GM19099 (cell line): ENCODE data around the gene PRKD1.

Experiments
- POLR2A ChIP-seq: IDR thresholded peaks from 3 replicates; pipeline ENCODE4 v1.6.1; 2011; ENCODE audit warnings: low read depth; ENCODE audit not compliant: insufficient read length; ENCODE audit errors: extremely low read depth

PRKD1 gene

GRCh38 chr14:29913566-29913965 is 14.1 kb downstream of the PRKD1 start:
- TF ChIP-seq POLR2A: no peak

GRCh38 chr14:29911810-29912209 is 15.8 kb downstream of the PRKD1 start:
- TF ChIP-seq POLR2A: no peak

GRCh38 chr14:29908652-29909577 is 18.7 kb downstream of the PRKD1 start:
- no peak for TF ChIP-seq POLR2A

GRCh38 chr14:29906256-29906870 is 21.3 kb downstream of the PRKD1 start:
- no peak for TF ChIP-seq POLR2A

GRCh38 chr14:29905543-29905942 is 22.1 kb downstream of the PRKD1 start:
- no peak for TF ChIP-seq POLR2A

GRCh38 chr14:29900609-29901350 is 26.9 kb downstream of the PRKD1 start:
- no peak for TF ChIP-seq POLR2A

- TF ChIP-seq POLR2A: no peak
These were observed 29.2 kb downstream of the PRKD1 start for GRCh38 chr14:29898470-29898869.

- no peak for TF ChIP-seq POLR2A
These were observed 30.5 kb downstream of the PRKD1 start for GRCh38 chr14:29897181-29897580.

GRCh38 chr14:29896354-29896821 is 31.3 kb downstream of the PRKD1 start:
- TF ChIP-seq POLR2A: no peak

GRCh38 chr14:29895591-29896083 is 32.0 kb downstream of the PRKD1 start:
- TF ChIP-seq POLR2A: no peak

- no peak for TF ChIP-seq POLR2A
These were observed 33.7 kb downstream of the PRKD1 start for GRCh38 chr14:29893989-29894388.

- TF ChIP-seq POLR2A: no peak
These were observed 35.3 kb downstream of the PRKD1 start for GRCh38 chr14:29892327-29892726.

- TF ChIP-seq POLR2A: no peak
These were observed 41.7 kb downstream of the PRKD1 start for GRCh38 chr14:29885988-29886387.

GRCh38 chr14:29868000-29868399 is 59.6 kb downstream of the PRKD1 start:
- TF ChIP-seq POLR2A: no peak

GRCh38 chr14:29865299-29865698 is 62.3 kb downstream of the PRKD1 start:
- no peak for TF ChIP-seq POLR2A
